Suprapubic skin (tissue), 4 donors: ENCODE data around the gene ZNF385D. TPM values are rescaled to one million over a fixed set of nuclear protein-coding genes. Genes with fewer than 3 reads are reported as not detected.

Experiments
- DNase-seq, 2 donors: peaks; one replicate each; pipeline ENCODE4 v3.0.0-alpha.2; 2019; ENCODE audit warnings: low spot score in 2 of 2
- H3K27ac ChIP-seq: fragments of 200-600 bp; sonication (generic); one replicate; pipeline ENCODE4 v1.5.1; 2019
- H3K27me3 ChIP-seq: fragments of 200-600 bp; sonication (generic); one replicate; pipeline ENCODE4 v1.5.1; 2019
- H3K36me3 ChIP-seq: fragments of 200-600 bp; sonication (generic); one replicate; pipeline ENCODE4 v1.5.1; 2019
- H3K4me1 ChIP-seq: fragments of 200-600 bp; sonication (generic); one replicate; pipeline ENCODE4 v1.5.1; 2019
- H3K4me3 ChIP-seq: fragments of 200-600 bp; sonication (generic); one replicate; pipeline ENCODE4 v1.5.1; 2019; ENCODE audit warnings: mild to moderate bottlenecking
- H3K9me3 ChIP-seq: fragments of 200-600 bp; sonication (generic); one replicate; pipeline ENCODE4 v1.5.1; 2019
- EP300 ChIP-seq: sonication (generic); formaldehyde crosslinking; IDR thresholded peaks from one replicate; pipeline ENCODE4 v1.6.1; 2017; ENCODE audit warnings: antibody characterized with exemption
- POLR2A ChIP-seq, 2 donors: fragments of 450-650 bp; IDR thresholded peaks; one replicate each; pipeline ENCODE4 v1.6.1; 2017; ENCODE audit warnings: antibody characterized with exemption in 2 of 2, mild to moderate bottlenecking in 2 of 2, moderate library complexity in 2 of 2
- POLR2AphosphoS5 ChIP-seq, 3 donors: sonication (generic); formaldehyde crosslinking; IDR thresholded peaks; one replicate each; pipeline ENCODE4 v1.6.1; 2017; ENCODE audit warnings: antibody characterized with exemption in 3 of 3
- WGBS: methylation state at CpG from one replicate; pipeline ENCODE4 v1.1.5; 2018; 5-methylcytosine and 5-hydroxymethylcytosine counted together
- total RNA-seq, 4 donors: library from RNA; depleted of rRNA; stranded (reverse); fragments of >200 nt; gene quantifications; one replicate each; pipeline ENCODE4 v1.1.0, GENCODE V29; 2016
- TF ChIP-seq, protein P1 (sequence below), 2 donors: fragments of 200-600 bp in 1 of 2; fragments of 450-650 bp in 1 of 2; sonication (generic) in 1 of 2; IDR thresholded peaks; one replicate each; pipeline ENCODE4 v1.5.1; 2016 to 2019; ENCODE audit warnings: antibody characterized with exemption in 2 of 2, mild to moderate bottlenecking in 1 of 2, moderate library complexity in 1 of 2

ZNF385D gene
- total RNA-seq, 4 donors from 2014 or later, result 0.86 to 3.7 (median 1.6) TPM

DNA sequence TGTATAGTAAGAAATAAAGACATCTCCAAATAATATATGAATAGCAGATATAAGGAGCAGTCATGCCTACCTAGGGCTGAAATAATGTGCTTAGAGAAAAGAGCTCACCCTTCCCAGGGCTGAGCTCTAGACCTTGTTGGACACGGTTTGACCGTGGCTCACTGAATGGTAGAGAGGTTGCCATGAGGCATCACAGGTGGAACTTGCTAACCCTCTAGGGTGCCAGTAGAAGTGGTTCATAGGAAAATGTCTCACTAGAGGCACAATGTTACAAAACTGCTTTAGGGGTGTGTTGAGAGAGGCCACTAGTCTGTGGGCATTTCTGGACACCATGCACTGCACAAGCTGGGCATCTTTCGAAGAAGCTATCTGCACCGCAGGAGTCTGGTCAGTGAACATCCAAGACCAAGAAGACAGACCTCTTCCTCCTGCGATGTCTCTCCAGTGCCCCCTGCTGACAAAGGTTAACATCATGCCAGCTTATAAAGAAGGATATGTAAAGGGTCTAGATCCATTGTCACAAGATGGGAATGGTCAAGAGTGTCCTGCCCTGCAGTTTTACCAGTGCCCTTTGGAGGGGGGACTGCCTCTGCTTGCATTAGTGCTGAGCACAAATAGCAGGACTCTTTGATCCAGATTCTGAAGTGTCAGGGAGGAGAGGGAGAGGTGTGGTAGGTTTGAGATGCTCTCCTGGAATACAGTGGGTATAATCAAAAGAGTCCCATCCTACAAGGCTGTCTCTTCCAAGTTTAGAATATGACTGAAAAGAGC lies 266.8 kb downstream of the ZNF385D start:
- TF ChIP-seq POLR2AphosphoS5 (IDR thresholded peaks at IDR 0.05), result no peak
- TF ChIP-seq EP300, result no peak
- TF ChIP-seq POLR2A (IDR thresholded peaks at IDR 0.05), result no peak
- TF ChIP-seq, protein P1, sequence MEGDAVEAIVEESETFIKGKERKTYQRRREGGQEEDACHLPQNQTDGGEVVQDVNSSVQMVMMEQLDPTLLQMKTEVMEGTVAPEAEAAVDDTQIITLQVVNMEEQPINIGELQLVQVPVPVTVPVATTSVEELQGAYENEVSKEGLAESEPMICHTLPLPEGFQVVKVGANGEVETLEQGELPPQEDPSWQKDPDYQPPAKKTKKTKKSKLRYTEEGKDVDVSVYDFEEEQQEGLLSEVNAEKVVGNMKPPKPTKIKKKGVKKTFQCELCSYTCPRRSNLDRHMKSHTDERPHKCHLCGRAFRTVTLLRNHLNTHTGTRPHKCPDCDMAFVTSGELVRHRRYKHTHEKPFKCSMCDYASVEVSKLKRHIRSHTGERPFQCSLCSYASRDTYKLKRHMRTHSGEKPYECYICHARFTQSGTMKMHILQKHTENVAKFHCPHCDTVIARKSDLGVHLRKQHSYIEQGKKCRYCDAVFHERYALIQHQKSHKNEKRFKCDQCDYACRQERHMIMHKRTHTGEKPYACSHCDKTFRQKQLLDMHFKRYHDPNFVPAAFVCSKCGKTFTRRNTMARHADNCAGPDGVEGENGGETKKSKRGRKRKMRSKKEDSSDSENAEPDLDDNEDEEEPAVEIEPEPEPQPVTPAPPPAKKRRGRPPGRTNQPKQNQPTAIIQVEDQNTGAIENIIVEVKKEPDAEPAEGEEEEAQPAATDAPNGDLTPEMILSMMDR (IDR thresholded peaks at IDR 0.05), result no peak
- Histone ChIP-seq H3K27me3 (no peaks in the 10 kb centered on the region), H3K36me3 (no peaks in the 10 kb centered on the region), H3K4me3 (no peak overlapping the region), H3K4me1 (no peaks in the 10 kb centered on the region), H3K27ac (no peak overlapping the region), H3K9me3 (no peaks in the 10 kb centered on the region)
- WGBS, result 75% methylated on average over 5 of the region's 5 CpGs
- no peak for DNase-seq

DNA sequence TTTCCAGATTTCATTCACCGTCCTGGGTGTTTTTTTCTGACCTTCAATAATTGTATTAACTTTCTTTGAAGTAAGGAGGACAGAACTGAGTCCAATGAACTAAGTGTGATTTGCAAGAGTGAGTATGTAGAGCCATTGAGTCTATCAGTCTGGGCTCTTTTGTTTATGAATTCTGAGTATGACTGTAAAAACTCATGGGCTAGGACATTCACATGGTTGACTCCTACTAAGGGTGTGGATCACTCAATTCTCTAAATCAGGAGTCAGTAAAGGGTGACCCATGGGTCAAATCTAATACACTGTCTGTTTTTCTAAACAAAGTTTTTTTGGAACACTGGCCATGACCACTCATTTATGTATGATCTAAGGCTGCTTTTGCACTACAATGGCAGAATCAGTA lies 269.0 kb downstream of the ZNF385D start:
- TF ChIP-seq POLR2AphosphoS5 (IDR thresholded peaks at IDR 0.05) (no peak), EP300 (no peak), POLR2A (IDR thresholded peaks at IDR 0.05) (no peak)
- TF ChIP-seq, protein P1 (IDR thresholded peaks at IDR 0.05), result no peak
- 84% methylated on average over 1 of the region's 1 CpG for WGBS
- no peaks in the 10 kb centered on the region for H3K27me3 ChIP-seq
- no peaks in the 10 kb centered on the region for H3K4me1 ChIP-seq
- DNase-seq, result no peak
- H3K27ac ChIP-seq, result no peak overlapping the region
- no peak overlapping the region for H3K4me3 ChIP-seq
- no peaks in the 10 kb centered on the region for H3K36me3 ChIP-seq
- H3K9me3 ChIP-seq, result no peaks in the 10 kb centered on the region

DNA sequence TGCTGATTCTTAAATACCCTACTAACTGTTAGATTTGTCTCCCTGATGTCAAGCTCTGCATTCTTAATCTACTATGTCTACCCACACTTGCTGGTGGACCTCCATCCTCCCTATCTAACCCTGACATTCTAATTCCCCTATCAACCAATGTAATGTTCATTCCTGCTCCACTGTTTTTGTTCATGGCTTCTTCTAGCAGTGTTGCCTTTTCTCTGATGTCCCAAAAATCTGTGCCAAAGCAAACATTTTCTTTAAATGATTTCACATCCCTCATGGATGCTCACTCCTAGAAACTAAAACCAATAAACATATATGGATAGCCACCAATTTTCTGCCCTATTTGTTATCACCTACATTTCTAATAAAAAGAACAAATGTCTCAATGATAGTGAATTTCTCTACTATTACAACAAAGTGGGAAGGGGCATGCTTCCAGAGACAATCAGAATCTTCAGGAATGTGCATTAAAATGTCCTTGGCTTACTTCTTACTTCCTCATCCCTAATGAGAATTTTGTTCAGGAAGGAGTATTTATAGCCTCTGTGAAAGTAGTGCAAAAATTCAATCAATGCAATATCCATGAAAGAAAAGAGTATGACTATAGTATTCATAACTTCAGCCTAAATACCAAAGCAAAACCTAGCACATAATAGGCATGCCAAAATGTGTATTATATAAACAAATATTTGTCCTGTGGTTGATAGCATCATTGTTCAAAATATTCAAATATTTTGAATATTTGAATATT lies 273.3 kb downstream of the ZNF385D start:
- TF ChIP-seq, protein P1 (IDR thresholded peaks at IDR 0.05), result no peak
- no peak for TF ChIP-seq POLR2AphosphoS5 (IDR thresholded peaks at IDR 0.05)
- no peak for TF ChIP-seq POLR2A (IDR thresholded peaks at IDR 0.05)
- TF ChIP-seq EP300, result no peak
- Histone ChIP-seq H3K4me3 (no peak overlapping the region), H3K27ac (no peak overlapping the region), H3K9me3 (no peaks in the 10 kb centered on the region), H3K36me3 (no peaks in the 10 kb centered on the region), H3K27me3 (no peaks in the 10 kb centered on the region), H3K4me1 (no peaks in the 10 kb centered on the region)
- DNase-seq, result no peak

DNA sequence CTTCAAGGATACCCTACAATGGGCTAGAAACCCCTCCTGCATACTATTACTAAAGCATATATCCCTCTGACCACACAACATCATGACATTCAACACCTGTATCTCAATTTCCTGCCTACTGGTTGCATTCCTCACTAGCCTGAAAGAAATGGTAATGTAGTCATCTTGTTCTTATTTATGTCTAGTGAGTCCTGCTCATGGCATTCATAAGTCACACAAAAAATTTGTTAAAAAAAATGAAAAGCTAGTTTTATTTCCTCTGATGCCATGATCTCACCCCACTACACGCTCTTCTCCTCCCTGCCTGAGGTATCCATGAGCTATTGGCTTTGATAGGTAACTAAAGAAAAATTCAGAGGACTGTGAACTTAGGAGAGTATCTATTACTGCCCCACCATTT lies 284.5 kb downstream of the ZNF385D start:
- no peaks in the 10 kb centered on the region for H3K36me3 ChIP-seq
- 97% methylated on average over 1 of the region's 1 CpG for WGBS

More for the DNA sequence above, 284.5 kb downstream of the ZNF385D start:
- TF ChIP-seq POLR2A (IDR thresholded peaks at IDR 0.05) (no peak), EP300 (no peak), POLR2AphosphoS5 (IDR thresholded peaks at IDR 0.05) (no peak)
- TF ChIP-seq, protein P1 (IDR thresholded peaks at IDR 0.05), result no peak
- Histone ChIP-seq H3K4me3 (no peak overlapping the region), H3K27ac (no peak overlapping the region), H3K27me3 (no peaks in the 10 kb centered on the region), H3K9me3 (no peaks in the 10 kb centered on the region), H3K4me1 (no peaks in the 10 kb centered on the region)
- DNase-seq, result no peak
